CD4-positive, alpha-beta T cell treated with Interleukin-2 at 100 ng/mL for 4 hours (primary cell): Measurements from ENCODE around the gene ZNF700.
"Not testable (repeated sequence)": the region's sequence is repeated elsewhere in the genome, so short reads cannot be mapped to it uniquely, and the experiment has no call there.

ENCODE experiments used
- DNase-seq: peaks from one replicate; pipeline ENCODE4 v3.0.0-alpha.2; 2020; ENCODE audit warnings: low spot score

The ZNF700 gene

DNA sequence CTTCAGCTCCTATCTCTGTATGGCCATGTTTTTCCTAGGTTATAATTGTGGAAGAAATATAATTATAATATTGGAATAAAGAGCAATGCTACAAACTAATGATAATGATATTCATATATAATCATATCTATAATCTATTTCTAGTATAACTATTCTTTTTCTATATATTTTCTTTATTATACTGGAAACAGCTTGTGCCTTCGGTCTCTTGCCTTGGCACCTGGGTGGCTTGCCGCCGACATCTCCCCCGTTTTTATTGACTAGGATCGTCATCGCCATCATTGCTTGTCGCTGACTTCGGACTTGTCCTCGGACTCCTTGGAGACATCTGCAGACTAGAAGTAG lies 64.2 kb downstream of the ZNF700 start:
- no peak for DNase-seq

- not testable (repeated sequence) for DNase-seq
These were observed 67.0 kb downstream of the ZNF700 start for GRCh38 chr19:11991921-11992320.

DNA sequence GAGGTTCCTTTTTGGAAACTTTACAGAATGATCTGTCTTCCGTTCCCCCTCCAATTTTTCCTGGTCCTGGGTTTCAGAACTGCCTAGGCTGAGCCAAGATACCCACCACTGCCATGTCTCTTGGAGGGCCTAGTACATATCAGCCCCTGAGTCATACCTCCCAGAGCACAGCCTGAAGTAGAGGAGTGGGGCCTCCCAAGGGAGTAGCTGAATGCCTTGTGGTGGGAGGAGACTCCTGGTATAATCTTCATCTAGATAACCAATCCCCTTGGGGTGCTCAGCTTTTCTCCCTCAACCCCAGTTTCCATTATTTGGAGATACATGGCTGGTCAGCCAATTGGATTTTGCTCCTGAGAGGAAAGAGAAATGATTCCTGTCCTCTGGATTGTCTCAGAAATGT lies 70.3 kb downstream of the ZNF700 start:
- no peak for DNase-seq
